Embryonic facial prominence (tissue), 1 donor: Measurements from ENCODE around the gene SOWAHA.

Source experiments
- DNase-seq: peaks from one replicate; pipeline ENCODE4 v3.0.0-alpha.2; 2016; ENCODE audit errors: extremely low spot score

SOWAHA gene

GRCh38 chr5:132825834-132826391 lies 12.8 kb downstream of the SOWAHA start:
- no peak for DNase-seq

GRCh38 chr5:132826424-132827082 lies 13.5 kb downstream of the SOWAHA start:
- no peak for DNase-seq

GRCh38 chr5:132827943-132828673 lies 15.0 kb downstream of the SOWAHA start:
- DNase-seq, result no peak

- no peak for DNase-seq
These were observed 15.9 kb downstream of the SOWAHA start for GRCh38 chr5:132828846-132829494.

- no peak for DNase-seq
These were observed 16.8 kb downstream of the SOWAHA start for GRCh38 chr5:132829742-132830435.

- no peak for DNase-seq
These were observed 17.5 kb downstream of the SOWAHA start, which contains the start of gene SHROOM1 for GRCh38 chr5:132830436-132831094. Gene SHROOM1 (minus strand): TSS chr5:132830647. CDS start chr5:132826140, 4,507 bp downstream.

- DNase-seq, result no peak
These were observed 18.2 kb downstream of the SOWAHA start for GRCh38 chr5:132831095-132831860.

- no peak for DNase-seq
These were observed 19.5 kb downstream of the SOWAHA start for GRCh38 chr5:132832612-132833011.

- no peak for DNase-seq
These were observed 21.0 kb downstream of the SOWAHA start for GRCh38 chr5:132834057-132834456.

- no peak for DNase-seq
These were observed 23.8 kb downstream of the SOWAHA start for GRCh38 chr5:132836852-132837251.

- DNase-seq, result no peak
These were observed 24.8 kb downstream of the SOWAHA start for GRCh38 chr5:132837868-132838267.

- DNase-seq, result no peak
These were observed 25.6 kb downstream of the SOWAHA start for GRCh38 chr5:132838516-132839282.

- DNase-seq, result no peak
These were observed 26.6 kb downstream of the SOWAHA start for GRCh38 chr5:132839426-132840301.

- no peak for DNase-seq
These were observed 27.2 kb downstream of the SOWAHA start for GRCh38 chr5:132840313-132840712.

- no peak for DNase-seq
These were observed 27.8 kb downstream of the SOWAHA start for GRCh38 chr5:132840896-132841295.

GRCh38 chr5:132841305-132841704 lies 28.2 kb downstream of the SOWAHA start:
- DNase-seq, result no peak

- no peak for DNase-seq
These were observed 35.2 kb downstream of the SOWAHA start for GRCh38 chr5:132848270-132848669.

- no peak for DNase-seq
These were observed 36.2 kb downstream of the SOWAHA start for GRCh38 chr5:132849347-132849746.

- DNase-seq, result no peak
These were observed 37.0 kb downstream of the SOWAHA start for GRCh38 chr5:132850066-132850465.
